Effector memory CD4-positive, alpha-beta T cell (primary cell): Measurements from ENCODE around the gene GGNBP2.
A peak's percentile ranks its signal among the peaks of the same experiment; 100 is the strongest.

Experiments
- DNase-seq, 3 donors: peaks; one replicate each; pipeline ENCODE4 v3.0.0-alpha.2; 2020
- H3K27ac ChIP-seq: 2 replicates; pipeline ENCODE4 v1.7.0; 2013; ENCODE audit warnings: mild to moderate bottlenecking, low read length, moderate library complexity; ENCODE audit not compliant: insufficient read depth, poor library complexity, severe bottlenecking
- H3K27me3 ChIP-seq: replicated peaks from 2 replicates; pipeline ENCODE4 v1.7.0; 2013; ENCODE audit warnings: mild to moderate bottlenecking, low read length; ENCODE audit not compliant: insufficient read depth, control insufficient read depth, poor library complexity, severe bottlenecking
- H3K36me3 ChIP-seq: 2 replicates; pipeline ENCODE4 v1.7.0; 2013; ENCODE audit warnings: mild to moderate bottlenecking, low read length, moderate library complexity; ENCODE audit not compliant: control insufficient read depth, insufficient read depth
- H3K4me1 ChIP-seq: 2 replicates; pipeline ENCODE4 v1.7.0; 2013; ENCODE audit warnings: low read length, mild to moderate bottlenecking; ENCODE audit not compliant: control insufficient read depth, insufficient read depth, poor library complexity, severe bottlenecking
- H3K4me3 ChIP-seq: 2 replicates; pipeline ENCODE4 v1.7.0; 2013; ENCODE audit warnings: low read length, low read depth, mild to moderate bottlenecking; ENCODE audit not compliant: insufficient read depth, poor library complexity, severe bottlenecking
- H3K9me3 ChIP-seq: 2 replicates; pipeline ENCODE4 v1.7.0; 2013; ENCODE audit warnings: mild to moderate bottlenecking, low read length, moderate library complexity; ENCODE audit not compliant: control insufficient read depth

The GGNBP2 gene

GRCh38 chr17:36547776-36548175 is 3.1 kb downstream of the GGNBP2 start:
- Histone ChIP-seq H3K36me3 (no peaks in the 10 kb centered on the region), H3K9me3 (no peaks in the 10 kb centered on the region), H3K27me3 (no peaks in the 10 kb centered on the region), H3K27ac (peak overlapping the region; percentile 38), H3K4me1 (peaks cover 35% of the 10 kb centered on the region), H3K4me3 (no peak overlapping the region)
- DNase-seq: no peak

- Histone ChIP-seq H3K4me3 (peak overlapping the region; percentile 12), H3K36me3 (no peaks in the 10 kb centered on the region), H3K9me3 (no peaks in the 10 kb centered on the region), H3K27me3 (no peaks in the 10 kb centered on the region), H3K4me1 (peaks cover 32% of the 10 kb centered on the region), H3K27ac (peak overlapping the region; percentile 12)
- DNase-seq: no peak
Observed at GRCh38 chr17:36550491-36551417, 6.0 kb downstream of the GGNBP2 start.

- H3K27me3 ChIP-seq: no peaks in the 10 kb centered on the region
- DNase-seq: no peak
- peaks cover 20% of the 10 kb centered on the region for H3K36me3 ChIP-seq
- H3K27ac ChIP-seq: no peak overlapping the region
- no peaks in the 10 kb centered on the region for H3K9me3 ChIP-seq
- peaks cover 18% of the 10 kb centered on the region for H3K4me1 ChIP-seq
- H3K4me3 ChIP-seq: no peak overlapping the region
Observed at GRCh38 chr17:36553459-36553858, 8.7 kb downstream of the GGNBP2 start.

- H3K27me3 ChIP-seq: no peaks in the 10 kb centered on the region
- H3K36me3 ChIP-seq: peaks cover 70% of the 10 kb centered on the region
- no peaks in the 10 kb centered on the region for H3K9me3 ChIP-seq
- no peak for DNase-seq
- H3K27ac ChIP-seq: no peak overlapping the region
- H3K4me1 ChIP-seq: no peaks in the 10 kb centered on the region
- H3K4me3 ChIP-seq: no peak overlapping the region
Observed at GRCh38 chr17:36566081-36566480, 21.4 kb downstream of the GGNBP2 start.

- no peak overlapping the region for H3K4me3 ChIP-seq
- H3K27me3 ChIP-seq: no peaks in the 10 kb centered on the region
- DNase-seq: no peak
- H3K27ac ChIP-seq: no peak overlapping the region
- no peaks in the 10 kb centered on the region for H3K9me3 ChIP-seq
- H3K36me3 ChIP-seq: peaks cover 51% of the 10 kb centered on the region
- no peaks in the 10 kb centered on the region for H3K4me1 ChIP-seq
Observed at GRCh38 chr17:36575028-36575427, 30.3 kb downstream of the GGNBP2 start.

GRCh38 chr17:36576793-36577192 is 32.1 kb downstream of the GGNBP2 start:
- Histone ChIP-seq H3K4me1 (no peaks in the 10 kb centered on the region), H3K4me3 (no peak overlapping the region), H3K27me3 (no peaks in the 10 kb centered on the region), H3K9me3 (no peaks in the 10 kb centered on the region), H3K36me3 (peaks cover 47% of the 10 kb centered on the region), H3K27ac (no peak overlapping the region)
- DNase-seq: no peak

GRCh38 chr17:36578671-36579070 is 34.0 kb downstream of the GGNBP2 start:
- H3K27me3 ChIP-seq: no peaks in the 10 kb centered on the region
- no peaks in the 10 kb centered on the region for H3K4me1 ChIP-seq
- DNase-seq: no peak
- no peak overlapping the region for H3K4me3 ChIP-seq
- H3K9me3 ChIP-seq: no peaks in the 10 kb centered on the region
- H3K36me3 ChIP-seq: peaks cover 57% of the 10 kb centered on the region
- H3K27ac ChIP-seq: no peak overlapping the region

GRCh38 chr17:36583787-36584186 is 39.1 kb downstream of the GGNBP2 start:
- no peaks in the 10 kb centered on the region for H3K4me1 ChIP-seq
- H3K4me3 ChIP-seq: no peak overlapping the region
- H3K36me3 ChIP-seq: peaks cover 72% of the 10 kb centered on the region
- H3K27ac ChIP-seq: no peak overlapping the region
- no peak for DNase-seq
- H3K27me3 ChIP-seq: no peaks in the 10 kb centered on the region
- H3K9me3 ChIP-seq: no peaks in the 10 kb centered on the region

GRCh38 chr17:36586138-36586537 is 41.4 kb downstream of the GGNBP2 start:
- peaks cover 59% of the 10 kb centered on the region for H3K36me3 ChIP-seq

GRCh38 chr17:36590082-36590481 is 45.4 kb downstream of the GGNBP2 start:
- Histone ChIP-seq H3K9me3 (no peaks in the 10 kb centered on the region), H3K27ac (no peak overlapping the region), H3K4me1 (peaks cover 16% of the 10 kb centered on the region), H3K27me3 (no peaks in the 10 kb centered on the region), H3K36me3 (peaks cover 37% of the 10 kb centered on the region), H3K4me3 (no peak overlapping the region)
- no peak for DNase-seq

More at GRCh38 chr17:36586138-36586537, 41.4 kb downstream of the GGNBP2 start:
- Histone ChIP-seq H3K27me3 (no peaks in the 10 kb centered on the region), H3K4me1 (peaks cover under 1% of the 10 kb centered on the region), H3K27ac (no peak overlapping the region), H3K4me3 (no peak overlapping the region), H3K9me3 (no peaks in the 10 kb centered on the region)
- no peak for DNase-seq
